IPS DF 6.9 (cell line): ENCODE data around the gene ACVR1.
A peak's percentile ranks its signal among the peaks of the same experiment; 100 is the strongest.
"Not testable (repeated sequence)": the region's sequence is repeated elsewhere in the genome, so short reads cannot be mapped to it uniquely, and the experiment has no call there.

Source experiments
- DNase-seq: peaks from one replicate; pipeline ENCODE4 v3.0.0-alpha.2; 2013; ENCODE audit warnings: low read depth, low spot score
- H3K27ac ChIP-seq: one replicate; pipeline ENCODE4 v1.5.1; 2013; ENCODE audit warnings: low read length, control low read depth
- H3K27me3 ChIP-seq: 2 replicates; pipeline ENCODE4 v1.6.1; 2013; ENCODE audit warnings: mild to moderate bottlenecking, low read length; ENCODE audit not compliant: control insufficient read depth, insufficient read depth
- H3K36me3 ChIP-seq: 2 replicates; pipeline ENCODE4 v1.6.1; 2013; ENCODE audit warnings: low read length; ENCODE audit not compliant: control insufficient read depth, insufficient read depth
- H3K4me1 ChIP-seq: 2 replicates; pipeline ENCODE4 v1.6.1; 2013; ENCODE audit warnings: low read length; ENCODE audit not compliant: control insufficient read depth, insufficient read depth
- H3K4me3 ChIP-seq: 2 replicates; pipeline ENCODE4 v1.5.1; 2013; ENCODE audit warnings: mild to moderate bottlenecking, low read length
- H3K9me3 ChIP-seq: 2 replicates; pipeline ENCODE4 v1.6.1; 2013; ENCODE audit warnings: low read length, inconsistent platforms; ENCODE audit not compliant: control insufficient read depth, insufficient read depth
- WGBS: extraction: QIAGEN DNeasy Blood & Tissue Kit; methylation state at CpG from one replicate; pipeline ENCODE4 v1.1.7; 2013; ENCODE audit warnings: mixed read lengths, missing lambda C conversion rate; ENCODE audit not compliant: insufficient read length, insufficient coverage; 5-methylcytosine and 5-hydroxymethylcytosine counted together

Gene ACVR1

GRCh38 chr2:157895531-157895930 is 19.4 kb upstream of the ACVR1 start:
- Histone ChIP-seq H3K4me3 (no peak overlapping the region), H3K36me3 (no peaks in the 10 kb centered on the region), H3K4me1 (no peaks in the 10 kb centered on the region), H3K27me3 (no peaks in the 10 kb centered on the region; the same call in 1 of the 2 replicates), H3K27ac (no peak overlapping the region), H3K9me3 (no peaks in the 10 kb centered on the region)
- WGBS, result no CpG with 5 or more reads among the region's 2 CpGs
- no peak for DNase-seq

- no peak overlapping the region for H3K27ac ChIP-seq
- H3K36me3 ChIP-seq, result no peaks in the 10 kb centered on the region
- H3K27me3 ChIP-seq, result no peaks in the 10 kb centered on the region; the same call in 1 of the 2 replicates
- no peak overlapping the region for H3K4me3 ChIP-seq
- no peaks in the 10 kb centered on the region for H3K4me1 ChIP-seq
- DNase-seq, result no peak
- no peaks in the 10 kb centered on the region for H3K9me3 ChIP-seq
- no CpG with 5 or more reads among the region's 12 CpGs for WGBS
These were observed 18.7 kb upstream of the ACVR1 start for GRCh38 chr2:157894694-157895435.

- Histone ChIP-seq H3K27ac (no peak overlapping the region), H3K36me3 (no peaks in the 10 kb centered on the region), H3K27me3 (no peaks in the 10 kb centered on the region), H3K9me3 (no peaks in the 10 kb centered on the region), H3K4me3 (no peak overlapping the region), H3K4me1 (no peaks in the 10 kb centered on the region)
- WGBS, result no CpG with 5 or more reads among the region's 4 CpGs
- DNase-seq, result no peak
These were observed 17.5 kb upstream of the ACVR1 start for GRCh38 chr2:157893611-157894010.

- Histone ChIP-seq H3K4me3 (no peak overlapping the region), H3K36me3 (no peaks in the 10 kb centered on the region), H3K27ac (no peak overlapping the region), H3K27me3 (no peaks in the 10 kb centered on the region), H3K4me1 (no peaks in the 10 kb centered on the region), H3K9me3 (no peaks in the 10 kb centered on the region)
- DNase-seq, result no peak
- whole genome bisulfite sequencing, result no CpG with 5 or more reads among the region's 1 CpG
These were observed 15.5 kb upstream of the ACVR1 start for GRCh38 chr2:157891643-157892041.

- no peaks in the 10 kb centered on the region for H3K4me1 ChIP-seq
- no peaks in the 10 kb centered on the region for H3K9me3 ChIP-seq
- H3K4me3 ChIP-seq, result no peak overlapping the region
- no peak for DNase-seq
- no peak overlapping the region for H3K27ac ChIP-seq
- no peaks in the 10 kb centered on the region for H3K36me3 ChIP-seq
- no CpG with 5 or more reads among the region's 2 CpGs for WGBS
- H3K27me3 ChIP-seq, result no peaks in the 10 kb centered on the region
These were observed 15.0 kb upstream of the ACVR1 start for GRCh38 chr2:157890969-157891642.

GRCh38 chr2:157887946-157888345 is 11.8 kb upstream of the ACVR1 start:
- no peak overlapping the region for H3K27ac ChIP-seq
- H3K9me3 ChIP-seq, result no peaks in the 10 kb centered on the region
- no peak overlapping the region for H3K4me3 ChIP-seq
- DNase-seq, result no peak
- WGBS, result no CpG with 5 or more reads among the region's 3 CpGs
- no peaks in the 10 kb centered on the region for H3K27me3 ChIP-seq
- no peaks in the 10 kb centered on the region for H3K36me3 ChIP-seq
- no peaks in the 10 kb centered on the region for H3K4me1 ChIP-seq

GRCh38 chr2:157884533-157884932 is 8.4 kb upstream of the ACVR1 start:
- H3K4me1 ChIP-seq, H3K4me3 ChIP-seq, H3K9me3 ChIP-seq, H3K27ac ChIP-seq, H3K36me3 ChIP-seq, H3K27me3 ChIP-seq, DNase-seq: not testable (repeated sequence)
- no CpG with 5 or more reads among the region's 5 CpGs for WGBS

GRCh38 chr2:157880927-157881326 is 4.8 kb upstream of the ACVR1 start:
- WGBS, result no CpG with 5 or more reads among the region's 3 CpGs
- DNase-seq, result no peak
- Histone ChIP-seq H3K27ac (no peak overlapping the region), H3K36me3 (no peaks in the 10 kb centered on the region), H3K27me3 (no peaks in the 10 kb centered on the region), H3K4me1 (no peaks in the 10 kb centered on the region), H3K9me3 (no peaks in the 10 kb centered on the region), H3K4me3 (no peak overlapping the region)

- Histone ChIP-seq H3K4me3 (no peak overlapping the region), H3K9me3 (no peaks in the 10 kb centered on the region), H3K36me3 (no peaks in the 10 kb centered on the region), H3K27me3 (no peaks in the 10 kb centered on the region), H3K27ac (no peak overlapping the region), H3K4me1 (no peaks in the 10 kb centered on the region)
- DNase-seq, result no peak
- no CpG with 5 or more reads among the region's 3 CpGs for WGBS
These were observed 1.8 kb upstream of the ACVR1 start for GRCh38 chr2:157877761-157878400.

GRCh38 chr2:157876786-157877138 is 632 bp upstream of the ACVR1 start:
- Histone ChIP-seq H3K9me3 (no peaks in the 10 kb centered on the region), H3K27me3 (no peaks in the 10 kb centered on the region), H3K4me3 (peak overlapping the region; percentile 74; the same call in 1 of the 2 replicates), H3K4me1 (no peaks in the 10 kb centered on the region), H3K27ac (no peak overlapping the region), H3K36me3 (no peaks in the 10 kb centered on the region)
- WGBS, result no CpG with 5 or more reads among the region's 12 CpGs
- DNase-seq, result no peak
